Stimulated activated CD8-positive, alpha-beta memory T cell treated with anti-CD3 and anti-CD28 coated beads, Interleukin-12 subunit alpha, Interleukin-12 subunit beta, amount 100 ng/mL, for 24 hours (primary cell): ENCODE measurements around the gene SH3BGRL2.
"Not testable (repeated sequence)": the region's sequence is repeated elsewhere in the genome, so short reads cannot be mapped to it uniquely, and the experiment has no call there.

ENCODE experiments used
- DNase-seq: peaks from one replicate; pipeline ENCODE4 v3.0.0-alpha.2; 2020; ENCODE audit errors: extremely low read depth

The SH3BGRL2 gene

DNA sequence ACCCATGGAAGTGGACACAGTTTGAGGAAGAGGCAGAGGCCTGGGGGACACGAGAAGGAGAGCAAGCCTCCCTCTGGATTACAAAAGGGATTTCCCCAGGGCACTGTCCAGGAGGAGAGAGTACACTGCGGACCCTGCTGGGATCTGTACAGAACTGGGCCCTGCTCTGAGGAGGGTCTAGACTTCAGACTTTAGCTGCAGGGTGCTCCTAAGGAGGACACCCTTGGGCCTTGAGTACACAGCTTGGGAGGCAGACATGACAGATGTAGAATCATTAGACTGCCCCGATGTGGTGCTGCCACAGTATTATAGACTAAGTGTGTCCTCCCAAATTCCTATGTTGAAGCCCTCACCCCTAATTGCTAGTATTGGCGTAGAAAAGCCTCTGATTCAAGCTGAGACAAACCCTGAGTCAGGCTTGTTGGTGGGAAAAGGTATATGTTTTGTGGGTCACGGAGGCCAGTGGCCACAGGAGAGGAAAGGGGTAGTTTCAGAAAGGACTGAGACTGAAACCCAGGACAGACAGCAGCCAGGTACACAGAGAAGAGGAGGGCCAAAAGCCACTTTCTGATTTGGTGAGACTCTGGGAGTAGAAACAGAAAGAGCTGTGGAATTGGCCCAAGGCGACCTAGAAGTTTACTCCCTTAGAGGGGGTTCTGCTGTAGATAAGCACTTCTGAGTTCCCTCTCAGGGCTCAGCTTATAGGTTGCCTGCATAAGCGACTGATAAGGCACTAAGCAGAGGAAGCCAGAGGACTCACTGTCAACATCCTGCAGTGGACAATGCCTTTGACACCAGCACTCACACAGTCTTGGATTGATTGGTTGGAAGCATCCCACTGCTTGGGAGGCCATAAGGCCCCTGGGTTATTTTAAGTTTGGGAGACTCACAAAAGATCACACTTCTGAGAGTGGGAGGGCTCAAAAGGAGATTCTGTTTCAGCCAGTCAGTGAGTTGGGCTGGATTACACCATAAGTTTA is 16.5 kb upstream of the SH3BGRL2 start:
- no peak for DNase-seq

DNA sequence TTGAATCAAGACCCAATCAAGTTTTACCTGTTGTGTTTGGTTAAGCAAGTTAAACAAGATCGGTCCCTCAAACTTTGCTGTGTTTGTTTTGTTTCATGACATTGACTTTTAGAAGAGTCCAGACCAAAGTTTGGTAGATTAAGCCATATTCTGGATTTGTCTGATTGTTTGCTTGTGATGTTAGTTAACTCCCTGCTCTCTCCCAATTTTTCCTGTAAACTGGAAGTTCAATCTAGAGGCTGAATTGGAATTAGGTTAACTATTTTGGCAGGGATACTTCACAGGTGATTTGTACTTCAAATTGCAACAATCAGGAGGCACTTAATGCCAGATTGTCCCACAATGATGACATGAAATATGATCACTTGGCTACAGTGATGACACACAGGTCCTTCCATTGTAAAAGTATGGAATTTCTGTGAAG is 13.6 kb upstream of the SH3BGRL2 start:
- no peak for DNase-seq

DNA sequence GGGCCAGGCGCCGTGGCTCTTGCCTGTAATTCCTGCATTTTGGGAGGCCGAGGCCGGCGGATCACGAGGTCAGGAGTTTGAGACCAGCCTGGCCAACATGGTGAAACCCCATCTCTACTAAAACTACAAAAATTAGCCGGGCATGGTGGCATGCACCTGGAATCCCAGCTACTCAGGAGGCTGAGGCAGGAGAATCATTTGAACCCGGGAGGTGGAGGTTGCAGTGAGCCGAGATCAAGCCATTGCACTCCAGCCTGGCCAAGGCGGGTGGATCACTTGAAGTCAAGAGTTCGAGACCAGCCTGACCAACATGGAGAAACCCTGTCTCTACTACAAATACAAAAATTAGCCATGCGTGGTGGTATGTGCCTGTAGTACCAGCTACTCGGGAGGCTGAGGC is 12.7 kb upstream of the SH3BGRL2 start:
- not testable (repeated sequence) for DNase-seq

DNA sequence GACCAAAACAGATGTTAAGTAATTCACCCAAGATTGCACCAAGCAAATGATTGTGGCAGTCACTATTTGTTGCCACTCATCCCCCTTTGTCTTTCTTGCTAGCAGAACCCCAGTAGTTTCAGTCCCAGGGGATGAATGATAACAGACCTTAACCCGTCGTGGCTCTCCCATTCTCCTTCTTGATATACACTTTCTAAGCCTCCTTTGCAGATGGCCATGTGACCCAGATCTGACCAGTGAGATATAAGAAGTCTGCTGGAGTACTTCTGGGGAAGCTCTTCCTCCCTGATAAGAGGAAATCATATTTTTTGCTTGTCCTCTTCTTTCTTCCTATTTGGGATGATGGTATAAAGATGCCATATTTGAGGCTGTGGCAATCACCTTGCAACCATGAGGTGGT is 9.6 kb upstream of the SH3BGRL2 start:
- DNase-seq = no peak

DNA sequence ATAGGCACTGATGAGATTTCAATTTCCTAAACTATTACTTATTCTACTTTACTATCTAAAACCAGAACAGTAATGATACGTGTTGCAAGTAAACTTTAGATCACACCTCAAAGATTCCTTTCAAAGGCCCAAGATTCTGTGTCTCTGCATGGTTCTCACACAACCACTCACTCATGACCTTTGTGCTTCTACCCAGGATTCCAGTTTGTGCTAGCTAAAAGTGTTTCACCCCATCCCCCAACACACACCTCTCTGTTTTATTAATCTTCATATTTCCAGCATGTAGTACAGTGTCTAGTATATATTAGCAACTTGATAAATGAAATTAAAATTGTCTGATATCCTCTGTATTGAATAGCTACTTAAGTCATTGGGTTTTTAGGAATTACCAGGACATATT is 8.8 kb upstream of the SH3BGRL2 start:
- DNase-seq = no peak

DNA sequence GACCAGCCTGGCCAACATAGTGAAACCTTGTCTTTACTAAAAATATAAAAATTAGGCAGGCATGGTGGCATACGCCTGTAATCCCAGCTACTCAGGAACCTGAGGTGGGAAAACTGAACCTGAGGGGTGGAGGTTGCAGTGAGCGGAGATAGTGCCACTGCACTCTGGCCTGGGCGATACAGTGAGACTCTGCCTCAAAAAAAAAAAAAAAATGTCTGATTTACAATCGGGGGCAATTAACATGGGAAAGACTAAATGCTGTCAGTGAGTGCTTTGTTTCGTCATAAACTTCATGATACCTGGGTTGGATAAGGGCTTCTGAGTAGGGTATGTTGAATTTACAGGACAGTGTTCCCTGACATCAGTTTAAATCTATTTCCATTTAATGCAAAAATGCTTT is 8.0 kb upstream of the SH3BGRL2 start:
- DNase-seq = no peak

DNA sequence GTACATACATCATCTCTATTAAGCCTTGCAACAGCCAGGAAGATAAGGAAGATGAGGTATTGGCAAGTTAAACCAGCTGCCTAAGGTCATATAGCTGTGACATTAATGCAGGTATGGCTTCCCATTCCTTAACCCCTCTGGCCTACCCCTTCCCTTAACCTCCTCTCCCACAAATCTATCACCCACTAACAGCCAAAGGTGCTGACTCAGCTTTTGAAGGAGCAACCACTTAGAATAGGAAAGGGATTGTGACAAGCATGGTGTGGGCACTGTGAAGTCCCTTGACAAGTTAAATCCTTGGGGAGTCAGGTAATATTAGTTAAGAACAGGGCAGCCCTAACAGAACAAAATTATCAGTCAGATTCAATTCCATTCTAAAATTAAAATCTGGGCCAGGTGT is 5.4 kb upstream of the SH3BGRL2 start:
- DNase-seq = no peak

DNA sequence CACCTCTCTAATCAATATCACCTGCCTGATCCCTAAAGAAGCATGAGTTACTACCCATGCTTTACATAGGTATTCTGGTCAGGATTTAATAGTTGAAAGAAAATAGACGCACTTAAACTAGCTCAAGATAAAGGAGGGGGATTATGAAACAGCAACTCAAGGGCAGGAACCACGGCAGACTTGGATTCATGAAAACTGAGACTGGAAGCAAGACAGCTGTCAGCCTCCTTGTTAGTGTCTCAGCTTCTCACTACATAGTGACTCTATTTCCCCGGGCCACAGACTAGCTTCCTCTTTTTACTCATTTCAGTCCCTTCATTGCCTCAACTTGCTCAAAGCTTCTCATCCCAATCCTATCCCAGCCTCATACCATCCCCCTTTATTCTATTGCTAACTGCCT is 4.3 kb upstream of the SH3BGRL2 start:
- no peak for DNase-seq

DNA sequence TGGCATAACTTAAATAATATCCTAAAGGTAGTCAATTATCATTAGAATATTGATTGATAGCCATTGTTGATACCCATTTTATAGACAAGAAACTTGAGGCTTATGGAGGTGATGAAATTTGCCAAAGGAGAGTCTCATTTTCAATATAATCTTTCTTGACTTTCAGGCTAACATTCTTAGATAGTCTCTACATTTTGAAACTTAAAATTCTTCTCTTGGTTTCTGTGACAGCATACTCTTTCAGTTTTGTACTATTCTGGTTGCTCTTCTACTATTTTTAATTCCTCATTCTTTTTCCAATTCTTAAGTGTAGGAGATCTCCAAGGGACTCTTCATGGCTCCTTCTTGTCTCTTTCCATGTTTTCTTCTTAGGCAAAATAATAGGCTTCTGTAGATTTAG is 3.7 kb upstream of the SH3BGRL2 start:
- DNase-seq = no peak

DNA sequence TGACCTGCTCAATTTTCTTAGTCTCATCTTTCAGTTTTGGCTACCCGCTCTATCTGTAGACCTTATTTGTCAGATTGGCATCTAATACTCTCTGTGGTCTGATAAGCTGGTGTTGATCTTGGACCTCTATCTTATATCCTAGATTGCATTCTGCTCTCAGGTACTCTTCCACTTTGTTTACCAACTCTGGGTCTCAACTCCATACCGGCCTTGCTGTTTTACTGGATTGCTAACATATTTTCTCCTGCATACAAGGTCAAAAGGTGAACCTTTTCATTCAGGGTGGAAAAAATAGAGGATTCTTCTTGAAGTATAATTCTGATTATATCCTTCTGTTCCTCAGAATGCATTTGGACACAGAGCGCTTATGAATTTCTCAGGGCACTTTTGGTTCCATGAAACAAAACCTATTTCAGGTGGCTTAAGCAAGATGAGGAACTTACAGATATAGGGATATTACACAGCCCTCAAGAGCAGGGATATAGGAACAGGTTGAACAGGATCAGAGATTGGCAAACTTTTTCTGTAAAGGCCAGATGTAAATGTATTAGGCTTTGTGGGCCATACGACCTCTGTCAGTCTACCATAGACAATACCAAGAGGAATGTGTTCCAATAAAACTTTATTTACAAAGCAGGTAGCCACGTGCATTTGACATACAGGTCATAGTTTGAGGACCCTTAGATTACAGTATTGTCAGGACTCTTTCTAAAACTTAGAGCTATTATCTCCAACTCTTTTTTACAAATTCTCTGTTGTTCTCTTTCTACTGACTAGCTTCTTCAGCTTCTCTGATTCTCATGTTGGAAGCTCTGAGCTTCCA is 2.5 kb upstream of the SH3BGRL2 start:
- no peak for DNase-seq

DNA sequence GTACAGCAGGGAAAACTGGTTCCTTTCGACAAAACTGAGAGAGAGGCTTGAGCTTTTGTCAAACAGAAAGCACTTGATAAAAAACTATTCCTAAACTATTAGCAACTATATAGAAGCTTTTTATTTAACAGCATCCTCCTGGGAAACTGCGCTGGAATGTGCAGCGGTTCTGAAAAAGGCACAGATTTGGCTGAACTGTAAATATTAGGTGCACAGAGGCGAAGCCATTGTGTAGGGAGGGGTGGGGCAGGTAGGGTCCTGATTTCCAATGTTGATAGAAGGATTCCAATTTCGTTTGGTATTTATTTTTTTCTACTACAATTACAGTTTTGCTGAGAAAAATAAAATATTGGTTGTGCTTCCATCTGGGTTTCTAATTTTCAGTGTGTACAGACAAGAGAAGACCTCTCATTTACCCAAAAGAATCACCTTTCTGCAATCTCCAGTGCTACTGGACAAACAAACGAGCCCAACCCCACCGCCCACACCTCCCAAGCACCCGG is 698 bp upstream of the SH3BGRL2 start:
- no peak for DNase-seq

DNA sequence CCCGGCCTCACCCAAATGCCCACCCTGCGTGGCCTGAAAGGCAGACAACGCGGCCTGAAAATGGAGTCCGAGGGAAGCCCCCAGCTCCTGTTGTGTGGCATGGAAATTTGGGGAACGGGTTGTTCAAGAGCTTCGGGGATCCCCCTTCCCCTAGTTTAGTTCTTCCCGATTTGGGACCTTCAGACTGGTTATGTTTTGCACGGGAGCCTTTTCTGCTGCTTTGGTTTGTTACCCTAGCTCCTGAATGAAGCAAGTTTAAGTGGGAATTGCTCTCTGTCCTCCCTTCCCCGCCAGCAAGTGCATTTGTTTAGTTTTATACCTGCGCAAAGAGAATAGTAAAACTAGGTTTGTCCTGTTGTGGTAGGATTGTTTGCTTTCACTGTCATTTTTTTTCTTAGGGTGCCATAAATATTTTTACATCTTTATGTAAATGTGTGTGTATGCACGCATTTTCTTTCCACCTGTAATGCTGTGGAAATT is 604 bp downstream of the SH3BGRL2 start:
- no peak for DNase-seq

DNA sequence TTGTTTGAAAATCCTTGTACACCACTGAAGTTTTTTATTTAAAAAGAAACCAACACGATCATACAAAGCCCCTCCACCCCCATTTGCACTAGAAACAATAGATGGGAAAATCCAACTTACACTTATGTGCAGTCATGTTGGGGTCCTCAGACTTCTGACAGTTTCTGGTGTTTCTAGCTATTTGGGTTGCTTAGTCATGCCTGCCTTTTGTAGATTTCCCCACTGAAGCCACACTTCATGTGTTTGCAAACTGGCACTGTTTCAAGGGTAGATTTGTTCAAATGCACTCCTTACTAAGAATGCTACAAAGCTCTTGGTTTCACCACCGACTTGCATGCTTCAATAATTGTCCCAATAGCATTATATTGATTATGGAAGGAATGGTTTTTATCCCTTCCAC is 1.5 kb downstream of the SH3BGRL2 start:
- no peak for DNase-seq

DNA sequence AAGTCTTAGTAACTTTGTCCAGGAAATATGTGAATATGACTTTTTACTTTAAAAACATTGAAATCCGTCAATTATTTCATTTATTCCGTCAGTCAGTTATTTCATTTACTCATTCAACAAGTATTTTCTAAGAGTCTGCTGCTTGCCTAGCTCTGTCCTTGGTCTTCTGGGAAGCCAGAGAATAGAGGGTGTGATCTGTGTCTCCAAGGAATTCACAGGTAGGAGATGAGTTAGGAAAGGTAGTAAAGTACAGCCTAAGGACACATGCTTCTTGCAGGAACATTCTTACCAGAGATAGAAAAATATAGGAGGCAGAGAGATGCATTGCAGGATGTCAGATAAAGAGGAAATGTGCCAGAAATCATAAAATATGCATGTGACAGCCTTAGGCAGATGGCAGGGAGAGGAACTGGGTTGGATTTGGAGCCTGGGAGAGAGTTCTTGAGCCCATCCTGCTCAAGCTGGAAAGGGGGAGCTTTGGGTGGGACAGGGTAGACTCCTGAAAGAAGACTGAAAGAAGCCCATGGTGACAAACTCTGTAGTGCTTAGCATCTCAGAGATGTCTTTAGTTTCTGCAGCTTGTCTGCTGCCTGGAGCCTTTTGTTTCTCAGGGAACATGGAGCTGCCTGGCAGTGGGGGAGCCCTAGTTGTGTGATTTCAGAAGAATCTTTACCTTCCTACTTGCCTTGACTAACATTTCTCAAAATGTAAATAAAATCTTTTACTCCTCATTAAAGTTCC is 3.5 kb downstream of the SH3BGRL2 start:
- no peak for DNase-seq

DNA sequence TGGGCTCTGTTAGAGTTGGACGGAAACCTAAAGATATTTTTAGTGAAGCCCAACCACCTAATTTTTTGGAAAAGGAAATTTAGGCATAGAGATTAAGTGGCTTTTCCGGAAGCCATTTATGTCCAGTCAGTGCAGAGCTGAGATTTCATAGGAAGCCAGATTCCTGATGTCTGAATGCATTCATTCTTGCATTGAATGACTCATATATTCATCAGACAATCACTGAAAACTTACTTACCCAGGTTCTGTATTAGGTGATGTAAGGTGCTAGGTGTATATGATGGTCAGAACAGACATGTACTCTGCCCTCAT is 4.1 kb downstream of the SH3BGRL2 start:
- DNase-seq = no peak

DNA sequence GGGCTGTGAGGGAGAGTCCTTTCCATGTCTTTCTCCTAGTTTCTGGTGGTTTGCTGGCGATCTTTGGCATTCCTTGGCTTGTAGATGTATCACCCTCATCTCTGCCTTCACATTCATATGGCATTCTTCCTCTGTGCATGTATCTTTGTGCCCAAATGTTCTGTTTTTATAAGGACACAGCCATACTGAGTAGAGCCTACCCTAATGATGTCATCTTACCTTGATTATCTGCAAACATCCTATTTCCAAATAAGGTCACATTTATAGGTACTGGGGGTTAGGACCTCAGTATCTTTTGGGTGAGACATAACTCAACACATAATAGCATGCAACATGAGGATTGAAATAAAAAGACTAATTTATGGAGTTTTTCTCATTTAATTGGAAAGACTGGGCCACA is 5.5 kb downstream of the SH3BGRL2 start:
- no peak for DNase-seq

DNA sequence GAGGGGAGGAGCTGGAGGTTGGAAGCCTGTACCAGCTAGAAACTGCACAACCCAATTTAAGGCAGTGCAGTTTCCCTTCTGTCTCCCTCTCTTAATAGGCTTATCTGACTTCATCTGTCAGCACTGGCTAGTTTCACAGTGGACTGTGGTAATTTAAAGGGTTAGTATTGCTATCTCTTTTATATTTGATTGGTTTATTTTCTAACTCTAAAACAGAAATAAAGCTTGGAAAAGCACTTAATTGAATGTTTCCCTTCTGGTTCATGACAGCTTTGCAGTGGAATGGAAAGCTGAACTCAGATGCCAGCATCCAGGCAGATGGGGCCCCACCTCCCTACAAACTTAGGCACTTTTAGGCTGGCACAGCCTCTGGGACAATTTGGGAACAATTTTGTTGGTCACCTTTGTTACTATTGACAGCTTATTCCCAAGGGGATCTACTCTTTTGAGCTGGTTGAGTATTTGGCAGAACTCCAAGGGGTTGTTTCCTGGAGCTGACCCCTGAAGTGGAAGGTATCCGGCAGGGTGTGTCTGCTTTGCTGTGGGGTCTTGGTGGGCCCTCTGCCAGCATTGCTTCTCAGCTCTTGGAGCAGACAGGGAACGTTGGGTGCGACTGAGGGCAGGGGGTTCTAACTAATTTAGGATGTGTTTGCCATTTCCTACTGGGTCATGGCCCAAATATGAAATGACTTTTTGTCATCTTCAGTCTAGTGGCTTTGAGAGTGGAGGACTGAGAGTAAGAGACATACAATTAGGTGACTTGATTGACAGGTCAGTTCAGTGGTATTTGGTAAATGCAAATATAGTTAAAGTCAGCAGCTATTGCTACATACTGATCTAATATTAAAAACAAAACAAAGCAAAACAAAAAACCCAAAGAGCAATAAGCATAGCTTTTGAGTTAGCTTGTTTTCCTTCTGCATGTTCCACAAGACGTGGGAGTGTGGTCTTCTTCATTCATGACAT is 9.3 kb downstream of the SH3BGRL2 start:
- no peak for DNase-seq

DNA sequence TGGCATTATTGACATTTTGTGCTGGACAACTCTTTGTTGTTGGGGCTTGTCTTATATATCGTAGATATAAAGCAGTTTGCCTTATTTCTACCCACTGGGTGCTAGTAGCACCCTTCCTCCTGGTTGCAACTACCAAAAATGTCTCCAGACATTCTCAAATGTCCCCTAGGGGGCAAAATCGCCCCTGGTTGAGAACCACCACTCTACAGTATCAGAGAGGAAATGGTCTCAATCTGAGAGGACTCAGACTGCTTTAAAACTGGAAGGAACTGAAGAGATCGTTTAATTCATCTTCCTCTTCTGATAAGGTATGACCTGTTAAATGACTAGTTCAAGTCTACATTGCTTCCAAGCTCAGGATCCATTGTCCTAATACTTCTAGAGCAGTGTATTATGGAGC is 14.9 kb downstream of the SH3BGRL2 start:
- no peak for DNase-seq

DNA sequence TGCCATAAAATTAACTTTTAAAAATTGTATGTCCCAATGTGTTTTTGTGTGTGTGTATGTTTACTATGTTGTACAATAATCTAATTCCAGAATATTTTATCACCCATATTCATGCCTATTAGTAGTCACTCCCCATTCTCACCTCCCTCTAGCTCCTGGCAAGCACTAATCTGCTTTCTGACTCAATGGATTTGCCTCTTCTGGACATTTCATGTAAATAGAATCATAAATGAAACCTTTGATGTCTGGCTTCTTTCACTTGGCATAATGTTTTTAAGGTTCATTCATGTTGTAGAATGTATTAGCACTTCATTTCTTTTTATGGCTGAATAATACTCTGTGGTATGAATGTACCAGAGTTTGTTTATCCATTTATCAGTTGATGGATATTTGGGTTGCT is 15.4 kb downstream of the SH3BGRL2 start:
- DNase-seq = no peak

DNA sequence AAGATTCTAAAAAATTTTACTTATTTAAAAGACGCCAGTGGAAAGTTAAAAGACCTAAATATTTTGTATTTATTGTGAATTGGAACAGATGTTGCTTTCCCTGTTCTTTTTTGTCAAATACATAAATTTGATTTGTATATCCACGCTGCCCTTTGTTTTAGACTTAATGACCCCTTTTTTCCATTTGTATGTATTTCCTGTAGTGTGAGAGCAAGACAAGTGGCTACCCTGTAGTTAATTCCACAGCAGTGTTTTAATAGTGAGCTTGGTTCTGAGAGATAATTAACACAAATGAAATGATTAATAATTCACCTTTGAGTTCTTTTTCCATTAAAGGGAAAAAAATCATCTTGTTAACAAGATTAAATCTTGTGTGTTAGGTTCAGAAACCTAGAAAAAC is 16.6 kb downstream of the SH3BGRL2 start:
- DNase-seq = no peak

DNA sequence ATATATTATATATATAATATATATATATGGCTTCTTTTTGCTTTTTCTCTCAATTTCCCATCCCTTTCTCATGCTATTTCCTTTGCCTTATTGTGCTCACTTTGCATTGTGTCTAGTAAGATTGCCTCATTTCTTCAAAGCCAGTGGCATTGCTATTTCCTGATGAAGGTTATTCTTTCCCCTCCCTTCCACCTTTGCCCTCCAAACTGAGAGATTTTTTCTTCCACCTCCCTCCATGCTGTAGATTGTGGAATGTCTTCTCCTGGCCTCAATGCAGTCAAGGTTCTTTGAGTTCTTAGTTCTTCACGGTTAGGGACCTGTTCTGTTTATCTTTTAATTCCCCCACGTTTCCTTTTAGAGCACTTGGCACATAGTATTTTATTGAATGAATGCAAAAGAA is 17.2 kb downstream of the SH3BGRL2 start:
- DNase-seq = no peak
